Urinary bladder (tissue), 4 donors: ENCODE results near the gene LDLRAD1. TPM values are rescaled to one million over a fixed set of nuclear protein-coding genes. Genes with fewer than 3 reads are reported as not detected.
"Not testable (repeated sequence)": the region's sequence is repeated elsewhere in the genome, so short reads cannot be mapped to it uniquely, and the experiment has no call there.

ENCODE experiments used
- DNase-seq: peaks from one replicate; pipeline ENCODE4 v3.0.0-alpha.2; 2015; ENCODE audit errors: extremely low spot score
- H3K27ac ChIP-seq: one replicate; pipeline ENCODE4 v1.5.1; 2013; ENCODE audit warnings: low read depth, mild to moderate bottlenecking, moderate library complexity
- H3K36me3 ChIP-seq: one replicate; pipeline ENCODE4 v1.6.1; 2013; ENCODE audit warnings: mild to moderate bottlenecking, moderate library complexity; ENCODE audit not compliant: insufficient read depth
- H3K4me1 ChIP-seq: one replicate; pipeline ENCODE4 v1.6.1; 2013; ENCODE audit warnings: mild to moderate bottlenecking, moderate library complexity; ENCODE audit not compliant: insufficient read depth
- H3K4me3 ChIP-seq: one replicate; pipeline ENCODE4 v1.5.1; 2013; ENCODE audit warnings: low read depth, low read length
- WGBS: extraction: QIAGEN DNeasy Blood & Tissue Kit; methylation state at CpG from one replicate; pipeline ENCODE4 v1.1.7; 2013; 5-methylcytosine and 5-hydroxymethylcytosine counted together
- polyA plus RNA-seq: library from polyadenylated mRNA; stranded (reverse); fragments of 200-250 nt; gene quantifications from one replicate; pipeline ENCODE4 v1.2.3, GENCODE V29; 2013
- total RNA-seq: library from RNA; depleted of rRNA; stranded (reverse); fragments of >200 nt; gene quantifications from one replicate; pipeline ENCODE4 v1.2.3, GENCODE V29; 2014
- donor health status: healthy with polysubstance abuse.
- donor health status: healthy.

LDLRAD1 gene
- not detected for total RNA-seq
- polyA plus RNA-seq: not detected

- DNase-seq: no peak
- Histone ChIP-seq H3K36me3 (no peaks in the 10 kb centered on the region), H3K4me1 (no peaks in the 10 kb centered on the region), H3K27ac (no peak within 1 kb of the TSS), H3K4me3 (no peak within 1 kb of the TSS)
- 44% methylated on average over 6 of the region's 6 CpGs for WGBS
Observed at GRCh38 chr1:54017979-54018378, at the start of gene LDLRAD1. Gene LDLRAD1 (minus strand): TSS chr1:54018186. CDS start chr1:54018112, 74 bp downstream.

GRCh38 chr1:54064299-54064698 is 46.3 kb upstream of the LDLRAD1 start:
- 84% methylated on average over 5 of the region's 5 CpGs for WGBS

GRCh38 chr1:54054438-54054749 is 36.4 kb upstream of the LDLRAD1 start:
- Histone ChIP-seq H3K4me3 (peak overlapping the region; percentile 67), H3K27ac (no peak overlapping the region), H3K36me3 (no peaks in the 10 kb centered on the region), H3K4me1 (peaks cover 3% of the 10 kb centered on the region)
- WGBS: 47% methylated on average over 5 of the region's 5 CpGs
- DNase-seq: no peak

More at GRCh38 chr1:54064299-54064698, 46.3 kb upstream of the LDLRAD1 start:
- Histone ChIP-seq H3K36me3 (no peaks in the 10 kb centered on the region), H3K4me3 (no peak overlapping the region), H3K4me1 (no peaks in the 10 kb centered on the region), H3K27ac (no peak overlapping the region)
- DNase-seq: no peak

- H3K4me1 ChIP-seq: peaks cover 3% of the 10 kb centered on the region
- no peak for DNase-seq
- H3K27ac ChIP-seq: no peak overlapping the region
- peak overlapping the region; percentile 67 for H3K4me3 ChIP-seq
- no peaks in the 10 kb centered on the region for H3K36me3 ChIP-seq
- WGBS: 10% methylated on average over 21 of the region's 21 CpGs
Observed at GRCh38 chr1:54053745-54054437, 35.9 kb upstream of the LDLRAD1 start.

- peaks cover 3% of the 10 kb centered on the region for H3K4me1 ChIP-seq
- H3K36me3 ChIP-seq: no peaks in the 10 kb centered on the region
- H3K4me3 ChIP-seq: peak within 1 kb of the TSS; percentile 67
- peak; percentile 99 for DNase-seq
- WGBS: under 1% methylated on average over 59 of the region's 59 CpGs
- H3K27ac ChIP-seq: peak within 1 kb of the TSS; percentile 97
Observed at GRCh38 chr1:54052934-54053744, 35.2 kb upstream of the LDLRAD1 start, which contains the start of the genes TCEANC2 and TMEM59. Gene TCEANC2 (plus strand): TSS chr1:54053608. CDS start chr1:54054423, 815 bp downstream. Gene TMEM59 (minus strand): TSS chr1:54053204. CDS start chr1:54053188, 16 bp downstream.

- H3K4me3 ChIP-seq: peak overlapping the region; percentile 67
- under 1% methylated on average over 23 of the region's 23 CpGs for WGBS
- peak overlapping the region; percentile 97 for H3K27ac ChIP-seq
- peaks cover 3% of the 10 kb centered on the region for H3K4me1 ChIP-seq
- peak; percentile 46 for DNase-seq
- no peaks in the 10 kb centered on the region for H3K36me3 ChIP-seq
Observed at GRCh38 chr1:54052431-54052933, 34.5 kb upstream of the LDLRAD1 start.

- peaks cover 3% of the 10 kb centered on the region for H3K4me1 ChIP-seq
Observed at GRCh38 chr1:54051933-54052430, 34.0 kb upstream of the LDLRAD1 start.

GRCh38 chr1:54050435-54050834 is 32.4 kb upstream of the LDLRAD1 start:
- H3K4me3 ChIP-seq, DNase-seq, H3K36me3 ChIP-seq, H3K27ac ChIP-seq, H3K4me1 ChIP-seq: not testable (repeated sequence)
- 95% methylated on average over 12 of the region's 12 CpGs for WGBS

More at GRCh38 chr1:54051933-54052430, 34.0 kb upstream of the LDLRAD1 start:
- DNase-seq: no peak
- peak overlapping the region; percentile 67 for H3K4me3 ChIP-seq
- no peaks in the 10 kb centered on the region for H3K36me3 ChIP-seq
- H3K27ac ChIP-seq: peak overlapping the region; percentile 97
- 4% methylated on average over 8 of the region's 8 CpGs for WGBS

- WGBS: 71% methylated on average over 5 of the region's 5 CpGs
- no peak for DNase-seq
- peaks cover 3% of the 10 kb centered on the region for H3K4me1 ChIP-seq
- no peak overlapping the region for H3K4me3 ChIP-seq
- H3K27ac ChIP-seq: no peak overlapping the region
- H3K36me3 ChIP-seq: no peaks in the 10 kb centered on the region
Observed at GRCh38 chr1:54047384-54048305, 29.7 kb upstream of the LDLRAD1 start.

GRCh38 chr1:54046671-54047383 is 28.8 kb upstream of the LDLRAD1 start:
- DNase-seq: no peak
- Histone ChIP-seq H3K4me1 (peaks cover 1% of the 10 kb centered on the region), H3K4me3 (no peak overlapping the region), H3K36me3 (no peaks in the 10 kb centered on the region), H3K27ac (no peak overlapping the region)
- 77% methylated on average over 7 of the region's 7 CpGs for WGBS

- H3K4me1 ChIP-seq: no peaks in the 10 kb centered on the region
- DNase-seq: no peak
- H3K4me3 ChIP-seq: no peak overlapping the region
- WGBS: 84% methylated on average over 2 of the region's 2 CpGs
- H3K27ac ChIP-seq: no peak overlapping the region
- H3K36me3 ChIP-seq: no peaks in the 10 kb centered on the region
Observed at GRCh38 chr1:54045496-54045895, 27.5 kb upstream of the LDLRAD1 start.

- H3K27ac ChIP-seq: no peak overlapping the region
- H3K4me1 ChIP-seq: no peaks in the 10 kb centered on the region
- 10% methylated on average over 1 of the region's 1 CpG for WGBS
- no peaks in the 10 kb centered on the region for H3K36me3 ChIP-seq
- no peak overlapping the region for H3K4me3 ChIP-seq
- no peak for DNase-seq
Observed at GRCh38 chr1:54041806-54042205, 23.8 kb upstream of the LDLRAD1 start.
